ENCODE data around the gene NRP2.

NRP2 gene

DNA sequence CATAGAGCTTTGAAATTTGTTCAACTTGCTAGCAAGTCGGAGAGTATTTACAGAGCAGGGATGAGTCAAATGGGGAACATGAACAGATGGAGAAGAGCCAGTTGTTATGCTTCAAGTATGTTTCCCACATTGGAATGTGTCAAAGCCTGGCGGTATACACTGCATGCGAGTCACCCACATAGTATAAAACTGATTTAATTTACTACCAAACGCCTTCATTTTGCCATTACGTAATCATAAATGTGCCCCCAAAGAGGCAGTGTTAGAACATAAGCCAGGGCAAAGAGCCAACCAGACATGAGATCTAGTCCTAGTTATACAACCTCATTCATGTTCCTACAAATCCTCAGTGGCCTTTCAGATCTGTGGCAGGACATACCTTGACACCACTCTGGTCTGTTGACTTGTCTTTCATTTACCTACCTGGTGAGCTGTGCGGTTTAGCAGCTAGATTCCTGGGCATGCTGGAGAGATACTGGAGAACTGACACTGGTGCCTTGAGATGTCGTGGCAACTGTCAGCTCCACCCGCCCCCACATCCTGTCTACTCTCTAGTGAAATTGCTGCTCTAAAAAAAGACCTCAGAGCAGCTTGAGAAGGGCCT lies 21.7 kb upstream of the NRP2 start:
- DNase-seq (ENCODE audit: low read depth in 2 of 2), result no peak

DNA sequence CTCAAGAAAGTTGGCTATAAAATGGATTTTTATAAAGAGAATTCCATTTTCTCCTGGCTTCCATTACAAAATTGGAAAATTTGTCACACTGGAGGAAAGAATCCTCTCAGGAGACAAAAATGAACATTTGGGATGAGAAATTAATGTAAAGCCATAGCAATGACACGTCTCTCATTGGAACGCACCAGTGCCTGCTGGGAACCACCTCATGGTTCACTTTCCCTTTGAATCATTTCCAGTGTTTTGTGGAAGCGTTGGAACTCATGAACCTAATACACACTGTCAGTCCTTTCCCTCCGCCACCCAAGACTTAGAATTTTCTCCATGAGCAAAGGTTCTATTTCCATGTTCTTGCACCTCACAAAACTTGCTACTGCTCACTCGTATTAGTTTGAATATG lies 21.0 kb upstream of the NRP2 start:
- no peak for DNase-seq (ENCODE audit: low read depth in 2 of 2)

GRCh38 chr2:205662206-205662965 lies 19.9 kb upstream of the NRP2 start:
- DNase-seq (ENCODE audit: low read depth in 2 of 2), result no peak

DNA sequence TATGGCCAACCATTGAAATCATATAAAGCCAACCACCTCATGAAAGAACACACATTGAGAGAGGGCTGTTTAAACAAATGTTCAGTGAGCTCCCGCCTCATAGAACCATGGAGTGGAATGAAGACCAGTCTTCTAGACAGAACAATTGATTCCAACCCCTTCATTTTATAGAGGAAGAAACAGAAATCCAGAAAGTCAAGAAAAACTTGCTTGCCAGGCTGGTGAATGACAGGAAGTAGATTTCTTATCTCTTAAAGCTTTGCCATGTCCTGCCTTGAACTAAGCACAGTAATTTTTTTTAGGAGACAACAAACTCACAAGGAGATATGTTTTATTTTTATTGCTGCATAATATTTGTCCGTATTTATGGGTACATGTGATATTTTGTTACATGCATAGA lies 16.5 kb upstream of the NRP2 start:
- no peak for DNase-seq (ENCODE audit: low read depth in 2 of 2)

DNA sequence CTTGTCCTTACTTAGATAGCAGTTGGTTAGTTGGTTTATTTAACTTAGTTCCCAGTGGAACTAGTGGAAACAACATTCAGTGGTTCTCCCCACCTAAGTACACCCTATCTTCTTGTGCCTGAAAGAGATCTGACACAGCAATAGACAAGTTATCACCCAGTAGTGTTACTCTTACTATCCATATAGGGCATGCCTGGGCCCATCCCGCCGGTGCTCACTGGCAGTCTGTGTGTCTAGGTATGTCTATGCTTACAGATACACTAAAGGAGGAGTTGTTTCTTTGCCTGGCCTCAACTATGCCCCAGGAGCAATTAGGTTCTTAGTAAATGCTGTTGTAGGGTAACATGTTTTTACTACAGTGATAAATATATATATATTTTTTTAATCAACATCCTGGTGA lies 12.0 kb upstream of the NRP2 start:
- DNase-seq (ENCODE audit: low read depth in 2 of 2), result no peak

DNA sequence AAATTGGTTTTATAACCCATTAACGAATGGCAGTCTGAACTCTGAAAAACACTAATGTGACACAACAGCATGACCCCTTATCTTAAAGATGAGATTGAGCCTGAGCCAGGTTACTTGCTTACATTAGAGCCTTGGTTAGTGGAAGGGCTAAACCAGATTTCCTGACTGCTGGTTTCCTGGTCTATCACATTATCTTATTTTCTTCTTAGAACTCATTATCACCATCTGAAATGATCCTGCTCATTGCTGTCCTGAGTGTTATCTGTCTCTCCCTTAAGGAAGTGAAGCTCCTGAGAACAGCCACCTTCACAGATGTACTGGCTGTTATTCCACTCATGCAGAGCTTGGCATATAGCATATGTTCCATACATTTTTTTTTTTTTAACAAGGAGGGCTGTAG lies 9.0 kb upstream of the NRP2 start:
- DNase-seq (ENCODE audit: low read depth in 2 of 2), result no peak

DNA sequence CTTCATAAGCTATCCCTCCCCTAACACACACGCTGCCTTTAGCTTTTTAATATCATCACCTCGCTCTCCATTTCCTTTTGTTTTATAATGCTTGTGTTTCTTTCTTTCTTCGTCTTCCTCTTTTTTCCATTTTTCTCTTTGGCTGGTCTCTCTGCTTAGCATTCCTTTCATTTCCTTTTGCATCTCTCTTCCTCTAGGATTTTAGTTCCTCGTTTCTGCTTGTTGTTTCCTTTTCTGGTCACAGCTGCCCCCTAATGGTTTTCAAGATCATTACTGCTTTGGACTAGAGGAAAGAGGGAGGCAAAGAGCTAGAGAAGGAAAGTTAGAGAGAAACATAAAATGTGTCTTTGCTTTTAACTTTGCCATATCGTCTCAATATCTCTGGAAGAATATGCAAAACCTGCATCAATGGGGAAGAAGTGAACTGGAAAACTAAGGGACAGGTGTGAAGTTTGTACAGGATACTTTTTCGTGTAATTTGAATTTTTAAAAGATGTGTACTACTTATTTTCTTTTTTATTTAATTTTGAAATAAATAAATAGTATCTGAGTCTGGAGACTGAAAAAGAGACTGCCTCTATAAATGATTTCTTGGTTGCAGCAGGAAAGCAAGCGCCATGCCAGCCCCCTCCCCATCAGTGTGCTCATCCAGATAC lies 6.3 kb upstream of the NRP2 start:
- no peak for DNase-seq (ENCODE audit: low read depth in 2 of 2)

DNA sequence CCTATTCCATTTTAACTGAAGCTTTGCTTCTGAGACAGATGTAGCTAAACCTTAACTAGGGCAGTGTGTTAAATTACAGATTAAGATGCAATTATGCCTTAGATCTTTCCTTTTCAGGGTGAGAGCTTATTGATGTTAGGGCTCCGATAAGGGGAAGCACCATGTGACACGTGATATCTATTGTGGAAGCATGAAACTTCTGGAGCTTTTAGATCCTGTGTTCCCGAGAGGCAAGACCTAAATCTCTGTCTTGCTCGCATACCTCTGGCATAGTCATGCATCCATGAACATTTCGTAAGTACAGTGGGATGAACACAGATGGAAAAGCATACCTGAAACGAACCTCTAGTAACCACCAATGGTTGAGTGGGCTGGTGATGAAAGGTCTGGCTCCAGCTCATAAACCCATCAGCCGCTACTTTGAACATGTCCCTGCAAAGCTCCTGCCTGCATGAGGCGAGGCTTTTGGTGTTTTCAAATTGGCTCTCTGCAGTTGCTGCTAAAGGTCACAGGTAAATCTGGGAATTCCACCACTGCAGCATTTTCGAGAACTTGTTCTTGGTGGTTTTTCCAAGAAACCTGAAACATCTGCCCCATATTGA lies 3.7 kb upstream of the NRP2 start:
- no peak for DNase-seq (ENCODE audit: low read depth in 2 of 2)

- DNase-seq (ENCODE audit: low read depth in 2 of 2), result no peak
These were observed 2.8 kb upstream of the NRP2 start for GRCh38 chr2:205679410-205680009.

- no peak for DNase-seq (ENCODE audit: low read depth in 2 of 2)
These were observed 2.2 kb upstream of the NRP2 start for GRCh38 chr2:205680067-205680466.

DNA sequence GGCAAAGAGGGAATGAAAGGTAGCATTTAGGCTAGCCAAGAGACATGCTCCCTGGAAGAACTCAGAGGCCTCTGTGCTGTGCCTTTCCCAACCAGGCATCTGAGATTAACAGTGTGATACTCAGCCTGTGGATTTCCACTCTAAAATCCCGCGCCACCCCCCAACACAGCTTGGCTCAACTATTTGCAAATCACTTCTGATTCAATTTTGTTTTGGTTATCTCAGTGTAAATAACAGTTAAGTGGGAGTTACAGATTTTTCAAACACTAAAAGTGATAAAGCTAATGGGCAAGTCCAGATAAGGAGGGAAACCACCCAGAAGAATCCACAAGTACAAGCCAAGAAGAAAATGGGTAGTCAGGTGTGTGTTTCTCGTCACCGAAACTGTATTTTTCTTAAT lies 1.4 kb upstream of the NRP2 start:
- DNase-seq (ENCODE audit: low read depth in 2 of 2), result no peak

DNA sequence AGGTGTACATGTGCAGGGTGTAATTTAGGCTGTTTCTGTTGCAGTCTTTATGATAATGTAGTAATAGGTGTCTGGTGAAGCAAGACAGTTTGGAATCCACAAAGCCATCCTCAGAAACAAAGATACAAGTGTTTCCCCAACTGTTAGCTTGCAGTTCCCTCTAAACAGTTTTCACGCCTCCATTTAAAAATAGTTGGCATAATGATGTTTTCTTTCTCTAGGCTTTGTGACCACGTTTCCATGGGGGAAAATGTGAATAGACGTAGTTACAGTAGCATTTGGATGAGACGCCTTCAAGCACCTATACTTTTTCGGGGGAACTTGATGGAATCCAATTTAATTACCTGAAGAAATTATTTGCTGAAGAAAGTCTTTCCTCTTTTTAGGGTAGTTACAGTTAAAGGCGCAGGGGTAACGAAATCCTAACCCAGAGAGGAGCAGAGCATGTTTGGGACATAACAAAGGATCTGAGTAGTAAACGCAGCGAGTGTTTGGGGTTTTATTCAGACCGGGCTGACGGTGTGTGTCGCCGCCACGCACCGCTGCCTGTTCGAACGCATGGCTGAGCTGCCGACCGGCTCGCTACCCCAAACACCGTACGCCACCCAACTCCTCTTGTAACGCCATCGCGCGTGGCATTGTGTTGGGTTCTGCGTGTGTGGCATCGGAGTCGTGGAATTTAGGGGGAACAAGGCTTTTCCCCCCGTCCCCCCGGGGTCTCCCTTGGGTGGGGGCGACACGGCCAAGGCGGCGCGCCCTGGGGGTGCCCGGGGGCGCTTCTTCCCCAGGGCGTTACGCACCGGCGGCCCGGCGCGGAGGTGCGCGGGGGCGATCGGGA lies 681 bp upstream of the NRP2 start:
- DNase-seq (ENCODE audit: low read depth in 2 of 2), result no peak

- no peak for DNase-seq (ENCODE audit: low read depth in 2 of 2)
These were observed 735 bp downstream of the NRP2 start for GRCh38 chr2:205682971-205683501.

DNA sequence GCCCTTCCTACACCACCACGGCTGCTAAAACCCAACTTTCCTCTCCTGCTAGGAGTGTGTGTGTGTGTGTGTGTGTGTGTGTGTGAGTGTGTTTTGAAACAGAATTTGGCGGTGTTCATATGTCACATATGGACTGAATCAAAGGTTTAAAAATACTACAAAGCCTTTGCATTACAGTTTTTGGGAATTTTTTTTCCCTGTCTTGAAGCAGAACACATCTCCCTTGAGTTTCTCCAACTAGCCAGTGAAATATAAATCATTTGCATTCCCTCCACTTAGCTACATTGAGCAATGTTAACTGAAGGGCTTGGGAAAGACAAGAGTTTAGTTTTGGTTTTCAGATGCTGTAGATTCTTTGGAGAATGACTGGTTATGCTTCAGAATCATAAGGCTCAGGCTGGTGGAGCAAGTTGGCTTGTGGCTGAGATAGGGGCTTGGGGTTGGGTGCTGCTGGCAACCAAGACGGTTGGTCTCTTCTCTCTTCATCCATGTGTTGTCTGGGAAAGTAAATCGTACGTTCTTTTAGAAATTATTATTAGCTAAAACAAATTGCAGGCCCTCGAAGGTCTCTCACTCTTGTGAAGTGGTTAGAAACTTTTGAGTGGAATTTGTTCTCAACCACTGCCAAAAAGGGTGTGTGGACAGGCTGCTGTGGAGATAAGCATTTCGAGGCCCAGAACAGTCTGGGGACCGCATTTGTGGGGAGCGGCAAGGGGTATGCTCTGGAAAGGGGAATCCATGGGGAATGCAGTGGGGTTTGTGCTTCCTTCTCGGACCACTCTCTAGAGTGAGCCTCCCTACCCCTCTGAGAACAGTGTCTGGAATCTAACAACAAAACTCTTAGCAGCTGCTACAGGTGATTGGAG lies 1.4 kb downstream of the NRP2 start:
- no peak for DNase-seq (ENCODE audit: low read depth in 2 of 2)

DNA sequence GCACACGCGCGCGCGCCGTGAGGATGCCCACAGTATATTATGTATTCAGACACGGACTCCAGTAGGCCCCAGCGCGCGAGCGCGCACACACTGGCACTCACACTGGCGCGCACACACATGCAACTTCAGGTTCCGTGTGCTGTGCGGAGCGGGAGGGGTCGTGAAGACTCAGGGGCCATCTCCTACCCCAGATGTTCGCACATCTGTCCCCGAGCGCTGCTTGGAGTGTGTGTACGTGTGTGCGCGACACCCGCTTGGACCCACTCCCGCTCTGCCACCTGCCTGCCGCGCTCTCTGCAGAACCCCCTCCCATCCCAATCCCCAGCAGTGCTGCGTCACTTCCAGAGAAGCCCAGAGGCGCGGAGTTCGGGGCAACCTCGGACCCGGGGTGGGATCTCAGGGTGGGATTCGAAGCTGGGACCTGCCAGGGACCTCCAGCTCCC lies 2.6 kb downstream of the NRP2 start:
- DNase-seq (ENCODE audit: low read depth in 2 of 2), result no peak

DNA sequence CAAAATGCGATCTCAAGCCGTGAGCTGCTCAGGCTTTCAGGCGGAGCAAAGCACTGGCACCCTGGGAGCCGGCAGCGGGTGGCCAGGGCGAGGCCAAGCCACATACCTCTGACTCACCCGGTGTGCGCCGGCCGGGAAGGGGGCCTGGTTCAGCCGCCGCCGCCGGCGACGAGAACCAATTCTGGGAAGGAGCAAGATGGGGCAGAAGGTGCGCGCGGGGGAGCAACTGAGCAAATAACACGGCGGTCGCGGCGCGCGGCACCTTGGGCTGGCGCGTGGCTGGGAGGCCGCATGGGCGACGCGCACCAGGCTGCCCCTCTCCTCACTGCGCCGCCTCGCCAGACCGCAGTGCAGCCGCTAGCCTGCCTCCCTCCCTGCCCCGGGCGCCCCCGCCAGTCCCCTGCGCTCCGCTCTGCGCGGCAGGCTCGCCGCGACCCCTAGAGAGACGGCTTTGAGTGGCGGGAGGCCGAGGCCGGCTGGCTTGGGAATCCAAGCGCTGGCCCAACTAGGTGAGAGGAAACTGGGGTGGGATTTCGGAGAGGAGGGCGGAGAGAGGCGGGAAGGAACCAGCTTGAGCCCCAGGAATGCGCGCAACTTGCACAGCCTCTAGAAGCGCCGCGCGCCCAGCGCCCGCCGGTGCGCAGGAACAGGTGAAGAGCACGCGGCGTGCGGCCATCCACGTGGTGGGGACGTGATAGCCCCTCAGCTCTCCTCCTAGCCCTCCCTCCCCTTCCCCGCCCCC lies 3.2 kb downstream of the NRP2 start:
- DNase-seq (ENCODE audit: low read depth in 2 of 2), result no peak

- no peak for DNase-seq (ENCODE audit: low read depth in 2 of 2)
These were observed 3.9 kb downstream of the NRP2 start for GRCh38 chr2:205686056-205686782.

GRCh38 chr2:205686783-205687640 lies 4.7 kb downstream of the NRP2 start:
- DNase-seq (ENCODE audit: low read depth in 2 of 2), result no peak

Data from stimulated activated CD4-positive, alpha-beta T cell treated with anti-CD3 and anti-CD28 coated beads, Interleukin-15, amount 100 ng/mL, for 48 hours (primary cell).